GM18519 (cell line): Measurements from ENCODE around the gene GRIN1.

Experiments
- ATAC-seq: cut with Tn5 transposase; IDR thresholded peaks from one replicate; pipeline ENCODE4 v1.9.1; 2021; ENCODE audit warnings: mild to moderate bottlenecking, moderate library complexity; ENCODE audit not compliant: unreplicated experiment, low FRiP score

The GRIN1 gene

GRCh38 chr9:137205126-137206069 lies 66.4 kb downstream of the GRIN1 start, which contains the start of the genes NDOR1 and TMEM203:
Gene NDOR1, plus strand, starts transcription at chr9:137205700. Its CDS starts 78 bp downstream, at chr9:137205778.
Gene TMEM203, minus strand, starts transcription at chr9:137205648. Its CDS starts 234 bp downstream, at chr9:137205414.
- ATAC-seq = no peak

GRCh38 chr9:137206602-137207001 lies 67.6 kb downstream of the GRIN1 start:
- ATAC-seq = no peak

GRCh38 chr9:137211532-137211931 lies 72.6 kb downstream of the GRIN1 start:
- no peak for ATAC-seq

GRCh38 chr9:137212520-137212919 lies 73.6 kb downstream of the GRIN1 start:
- ATAC-seq = no peak

- no peak for ATAC-seq
These were observed 74.5 kb downstream of the GRIN1 start for GRCh38 chr9:137213160-137214060.

GRCh38 chr9:137214620-137215019 lies 75.7 kb downstream of the GRIN1 start:
- no peak for ATAC-seq

- no peak for ATAC-seq
These were observed 76.4 kb downstream of the GRIN1 start for GRCh38 chr9:137215196-137215986.

GRCh38 chr9:137216188-137216965 lies 77.4 kb downstream of the GRIN1 start:
- ATAC-seq = no peak

- no peak for ATAC-seq
These were observed 78.6 kb downstream of the GRIN1 start for GRCh38 chr9:137217276-137218211.

GRCh38 chr9:137218212-137218753 lies 79.3 kb downstream of the GRIN1 start:
- ATAC-seq = no peak
